ENCODE results near the gene SEPTIN2. TPM values are rescaled to one million over a fixed set of nuclear protein-coding genes. Genes with fewer than 3 reads are reported as not detected.

Gene SEPTIN2
- total RNA-seq, 4 donors from 2014 or later = 340 to 417 (median 365) TPM

GRCh38 chr2:241358470-241358869 is 42.7 kb downstream of the SEPTIN2 start:
- Histone ChIP-seq H3K27ac (no peak overlapping the region), H3K36me3 (peaks cover 0 to 3% of the 10 kb centered on the region in 2 donors), H3K4me1 (peaks cover 11 to 21% of the 10 kb centered on the region in 2 donors), H3K4me3 (replicated peaks in 1 of 3) (no peak overlapping the region), H3K27me3 (no peaks in the 10 kb centered on the region), H3K9me3 (no peaks in the 10 kb centered on the region)
- TF ChIP-seq POLR2A (IDR thresholded peaks at IDR 0.05) (no peak), CTCF (IDR thresholded peaks at IDR 0.05) (no peak)
- DNase-seq = no peak
- intact Hi-C loops (cut with DNase I) = loop anchor here (5.0 to 10.0 kb wide), 3 partner anchors 84 to 346 kb away; partner anchors contain the start of genes ING5 and STK25
- 81 to 91% methylated on average over 5 of the region's 5 CpGs for WGBS, 2 donors

- H3K27ac ChIP-seq = no peak overlapping the region
- 84 to 94% methylated on average over 7 of the region's 7 CpGs for WGBS, 2 donors
- peaks cover 11 to 21% of the 10 kb centered on the region in 2 donors for H3K4me1 ChIP-seq
- H3K27me3 ChIP-seq = no peaks in the 10 kb centered on the region
- no peak overlapping the region for H3K4me3 ChIP-seq (replicated peaks in 1 of 3)
- no peak for DNase-seq
- H3K36me3 ChIP-seq = no peaks in the 10 kb centered on the region
- intact Hi-C loops (cut with DNase I) = loop anchor here (5.0 to 10.0 kb wide), 3 partner anchors 85 to 345 kb away; partner anchors contain the start of genes ING5 and STK25
- TF ChIP-seq CTCF (IDR thresholded peaks at IDR 0.05) (no peak), POLR2A (IDR thresholded peaks at IDR 0.05) (no peak)
- H3K9me3 ChIP-seq = no peaks in the 10 kb centered on the region
These were observed 43.8 kb downstream of the SEPTIN2 start for GRCh38 chr2:241359481-241360045.

GRCh38 chr2:241363426-241363825 is 47.7 kb downstream of the SEPTIN2 start:
- Histone ChIP-seq H3K27ac (no peak overlapping the region), H3K4me1 (no peaks in the 10 kb centered on the region)
- DNase-seq = no peak

GRCh38 chr2:241364781-241365180 is 49.1 kb downstream of the SEPTIN2 start:
- Histone ChIP-seq H3K36me3 (no peaks in the 10 kb centered on the region), H3K27ac (no peak overlapping the region), H3K27me3 (no peaks in the 10 kb centered on the region), H3K4me1 (no peaks in the 10 kb centered on the region), H3K9me3 (no peaks in the 10 kb centered on the region), H3K4me3 (replicated peaks in 1 of 3) (no peak overlapping the region)
- TF ChIP-seq POLR2A (IDR thresholded peaks at IDR 0.05) = no peak
- TF ChIP-seq CTCF (IDR thresholded peaks at IDR 0.05) = no peak
- no peak for DNase-seq
- intact Hi-C loops (cut with DNase I) = no loop called here
- 75 to 78% methylated on average over 2 of the region's 2 CpGs for WGBS, 2 donors

More at GRCh38 chr2:241363426-241363825, 47.7 kb downstream of the SEPTIN2 start:
- Histone ChIP-seq H3K4me3 (replicated peaks in 1 of 3) (no peak overlapping the region), H3K9me3 (no peaks in the 10 kb centered on the region), H3K27me3 (no peaks in the 10 kb centered on the region), H3K36me3 (no peaks in the 10 kb centered on the region)
- WGBS, 2 donors = 86% methylated on average over 7 of the region's 7 CpGs
- intact Hi-C loops (cut with DNase I) = no loop called here
- TF ChIP-seq POLR2A (IDR thresholded peaks at IDR 0.05) = no peak
- TF ChIP-seq CTCF (IDR thresholded peaks at IDR 0.05) = no peak

- WGBS, 2 donors = 91 to 99% methylated on average over 2 of the region's 2 CpGs
- Histone ChIP-seq H3K27ac (no peak overlapping the region), H3K9me3 (no peaks in the 10 kb centered on the region), H3K4me1 (no peaks in the 10 kb centered on the region), H3K4me3 (replicated peaks in 1 of 3) (no peak overlapping the region), H3K27me3 (no peaks in the 10 kb centered on the region), H3K36me3 (no peaks in the 10 kb centered on the region)
- intact Hi-C loops (cut with DNase I) = no loop called here
- DNase-seq = no peak
- no peak for TF ChIP-seq CTCF (IDR thresholded peaks at IDR 0.05)
- TF ChIP-seq POLR2A (IDR thresholded peaks at IDR 0.05) = no peak
These were observed 51.0 kb downstream of the SEPTIN2 start for GRCh38 chr2:241366678-241367077.

Data from thyroid gland (tissue), 4 donors.